Esophagus squamous epithelium (tissue), 4 donors: ENCODE data around the gene CWC27.

Experiments used
- POLR2A ChIP-seq, 4 donors: fragments of 450-650 bp; IDR thresholded peaks; one replicate each; pipeline ENCODE4 v1.6.1; 2017; ENCODE audit warnings: antibody characterized with exemption in 4 of 4, mild to moderate bottlenecking in 4 of 4, moderate library complexity in 3 of 4
- TF ChIP-seq, protein P1 (sequence below), 6 experiments: fragments of 450-650 bp in 4 of 6; fragments of 200-600 bp in 2 of 6; sonication (generic) in 2 of 6; IDR thresholded peaks; one replicate each; pipeline ENCODE4 v1.5.1; 2016 to 2019; ENCODE audit warnings: antibody characterized with exemption in 6 of 6, mild to moderate bottlenecking in 4 of 6, moderate library complexity in 4 of 6

DNA sequence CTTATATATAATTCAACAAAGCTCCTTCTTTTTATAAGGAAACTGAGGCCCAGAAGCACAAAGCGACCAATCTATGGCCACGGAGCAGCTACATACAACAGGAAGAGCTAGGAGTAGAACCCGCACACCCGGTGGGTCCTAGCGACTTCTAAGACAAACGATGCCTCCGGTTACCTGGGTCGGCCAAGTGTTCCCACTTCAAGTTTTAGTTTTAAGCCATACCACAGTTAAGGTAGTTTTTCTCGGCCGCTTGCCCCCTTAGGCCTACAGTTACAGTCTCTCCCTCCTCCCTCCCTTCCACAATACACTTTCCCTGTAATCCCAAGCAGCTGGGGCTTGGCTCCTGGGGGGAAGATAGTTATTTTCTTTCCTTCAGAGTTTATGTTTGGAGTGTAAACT lies 772 bp upstream of the CWC27 start:
- TF ChIP-seq, protein P1, sequence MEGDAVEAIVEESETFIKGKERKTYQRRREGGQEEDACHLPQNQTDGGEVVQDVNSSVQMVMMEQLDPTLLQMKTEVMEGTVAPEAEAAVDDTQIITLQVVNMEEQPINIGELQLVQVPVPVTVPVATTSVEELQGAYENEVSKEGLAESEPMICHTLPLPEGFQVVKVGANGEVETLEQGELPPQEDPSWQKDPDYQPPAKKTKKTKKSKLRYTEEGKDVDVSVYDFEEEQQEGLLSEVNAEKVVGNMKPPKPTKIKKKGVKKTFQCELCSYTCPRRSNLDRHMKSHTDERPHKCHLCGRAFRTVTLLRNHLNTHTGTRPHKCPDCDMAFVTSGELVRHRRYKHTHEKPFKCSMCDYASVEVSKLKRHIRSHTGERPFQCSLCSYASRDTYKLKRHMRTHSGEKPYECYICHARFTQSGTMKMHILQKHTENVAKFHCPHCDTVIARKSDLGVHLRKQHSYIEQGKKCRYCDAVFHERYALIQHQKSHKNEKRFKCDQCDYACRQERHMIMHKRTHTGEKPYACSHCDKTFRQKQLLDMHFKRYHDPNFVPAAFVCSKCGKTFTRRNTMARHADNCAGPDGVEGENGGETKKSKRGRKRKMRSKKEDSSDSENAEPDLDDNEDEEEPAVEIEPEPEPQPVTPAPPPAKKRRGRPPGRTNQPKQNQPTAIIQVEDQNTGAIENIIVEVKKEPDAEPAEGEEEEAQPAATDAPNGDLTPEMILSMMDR (IDR thresholded peaks at IDR 0.05), result no peak
- TF ChIP-seq POLR2A (IDR thresholded peaks at IDR 0.05), result no peak
